RPMI8226 (cell line): ENCODE results near the gene UNC13B.
"Not testable (repeated sequence)": the region's sequence is repeated elsewhere in the genome, so short reads cannot be mapped to it uniquely, and the experiment has no call there.

Source experiments
- DNase-seq: peaks from one replicate; pipeline ENCODE4 v3.0.0-alpha.2; 2015

UNC13B gene

GRCh38 chr9:35161713-35162604 is at the start of gene UNC13B:
Gene UNC13B (plus strand): TSS chr9:35162009. CDS start chr9:35162284, 275 bp downstream.
- DNase-seq: peak; percentile 84

- DNase-seq: no peak
Observed at GRCh38 chr9:35112257-35113020, 49.4 kb upstream of the UNC13B start.

GRCh38 chr9:35114113-35114839 is 47.5 kb upstream of the UNC13B start:
- peak; percentile 85 for DNase-seq

- DNase-seq: peak; percentile 62
Observed at GRCh38 chr9:35114840-35115628, 46.8 kb upstream of the UNC13B start.

- DNase-seq: peak; percentile 94
Observed at GRCh38 chr9:35115680-35116538, 45.9 kb upstream of the UNC13B start, which contains the start of gene ATOSB. Gene ATOSB (minus strand): TSS chr9:35115862. CDS start chr9:35108274, 7,588 bp downstream.

- no peak for DNase-seq
Observed at GRCh38 chr9:35116539-35116897, 45.3 kb upstream of the UNC13B start.

GRCh38 chr9:35116898-35117551 is 44.8 kb upstream of the UNC13B start:
- peak; percentile 91 for DNase-seq

- no peak for DNase-seq
Observed at GRCh38 chr9:35134920-35135319, 26.9 kb upstream of the UNC13B start.

- DNase-seq: no peak
Observed at GRCh38 chr9:35135988-35136387, 25.8 kb upstream of the UNC13B start.

- DNase-seq: no peak
Observed at GRCh38 chr9:35136866-35137265, 24.9 kb upstream of the UNC13B start.

- DNase-seq: no peak
Observed at GRCh38 chr9:35140093-35140492, 21.7 kb upstream of the UNC13B start.

GRCh38 chr9:35142037-35142436 is 19.8 kb upstream of the UNC13B start:
- DNase-seq: no peak

- not testable (repeated sequence) for DNase-seq
Observed at GRCh38 chr9:35147941-35148563, 13.8 kb upstream of the UNC13B start.

- DNase-seq: no peak
Observed at GRCh38 chr9:35152926-35153325, 8.9 kb upstream of the UNC13B start.

GRCh38 chr9:35156781-35157180 is 5.0 kb upstream of the UNC13B start:
- DNase-seq: no peak

- peak; percentile 39 for DNase-seq
Observed at GRCh38 chr9:35157836-35158235, 4.0 kb upstream of the UNC13B start.

- DNase-seq: no peak
Observed at GRCh38 chr9:35158501-35159280, 3.1 kb upstream of the UNC13B start.

- no peak for DNase-seq
Observed at GRCh38 chr9:35162605-35163315, 951 bp downstream of the UNC13B start.

GRCh38 chr9:35163413-35163812 is 1.6 kb downstream of the UNC13B start:
- no peak for DNase-seq
